ENCODE data around the gene FBLN1.

Gene FBLN1

GRCh38 chr22:45504373-45505341 is 2.0 kb downstream of the FBLN1 start:
- no peak for DNase-seq (ENCODE audit: low read depth in 1 of 2, low spot score in 1 of 2)

GRCh38 chr22:45505991-45506747 is 3.5 kb downstream of the FBLN1 start:
- DNase-seq (ENCODE audit: low read depth in 1 of 2, low spot score in 1 of 2) = no peak

DNA sequence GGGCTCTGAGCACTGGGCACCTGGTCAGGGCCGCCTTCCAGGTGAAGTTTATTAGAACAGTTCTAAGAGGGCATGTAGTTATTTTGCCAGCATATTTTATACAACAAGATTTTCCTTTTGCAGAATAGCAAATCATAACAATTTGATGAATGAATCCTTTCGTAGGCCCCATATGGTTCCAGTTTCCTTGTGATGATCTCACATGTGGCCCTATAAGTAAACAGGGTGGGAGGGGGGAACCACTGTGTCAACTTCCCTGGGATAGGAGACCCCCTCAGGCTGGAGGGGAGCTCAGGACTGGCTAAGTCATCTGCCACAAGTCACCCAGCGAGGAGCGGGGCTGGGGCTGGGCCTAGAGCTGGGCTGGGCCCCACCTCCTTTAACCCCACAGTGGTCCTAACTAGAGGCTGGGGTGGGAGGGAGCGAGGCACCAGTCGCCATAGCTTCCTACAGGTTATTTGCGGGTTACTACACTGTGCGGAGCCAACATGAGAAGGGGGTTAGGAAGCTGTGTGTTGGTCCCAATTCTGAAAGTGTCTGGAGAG is 4.2 kb downstream of the FBLN1 start:
- no peak for DNase-seq (ENCODE audit: low read depth in 1 of 2, low spot score in 1 of 2)

GRCh38 chr22:45507798-45508197 is 5.1 kb downstream of the FBLN1 start:
- DNase-seq (ENCODE audit: low read depth in 1 of 2, low spot score in 1 of 2) = no peak

GRCh38 chr22:45508814-45509213 is 6.1 kb downstream of the FBLN1 start:
- DNase-seq (ENCODE audit: low read depth in 1 of 2, low spot score in 1 of 2) = no peak

DNA sequence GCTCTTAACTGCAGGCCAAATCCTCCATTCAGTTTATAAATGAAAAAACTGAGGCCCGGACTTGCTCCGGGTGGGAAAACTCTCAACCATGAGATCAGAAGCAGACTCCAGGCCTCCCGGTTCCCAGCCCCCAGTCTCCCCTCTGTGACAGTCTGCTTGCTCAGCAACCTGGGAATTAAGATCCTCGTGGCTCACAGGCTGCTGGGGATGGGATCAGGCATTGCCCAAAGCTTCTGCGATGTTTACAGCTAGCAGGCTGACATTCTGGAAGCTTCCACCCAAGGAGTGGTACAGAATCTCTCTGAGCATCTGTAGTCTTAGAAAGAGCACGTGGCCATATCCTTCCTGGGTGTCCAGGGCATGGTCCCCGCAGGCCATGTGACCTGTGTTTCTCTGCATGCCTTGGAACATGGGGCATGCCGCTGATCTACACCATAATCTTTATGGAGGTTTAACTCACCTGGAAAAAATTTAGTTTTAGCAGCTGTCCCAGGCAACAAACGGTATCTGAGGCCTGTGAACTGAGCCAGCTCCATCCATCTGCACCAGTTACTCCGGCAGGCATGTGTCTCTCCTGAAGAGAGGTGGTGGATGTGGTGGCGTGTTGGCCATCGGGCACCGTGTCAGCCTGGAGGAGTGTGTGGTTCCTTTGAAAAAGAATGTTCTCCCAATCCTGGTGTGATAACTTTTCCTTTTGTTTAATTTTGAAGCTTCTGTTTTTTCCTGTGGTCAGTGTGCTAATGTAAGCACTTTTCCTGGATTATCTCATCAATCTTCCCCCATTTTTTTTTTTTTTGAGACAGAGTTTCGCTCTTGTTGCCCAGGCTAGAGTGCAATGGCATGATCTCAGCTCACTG is 7.9 kb downstream of the FBLN1 start:
- no peak for DNase-seq (ENCODE audit: low read depth in 1 of 2, low spot score in 1 of 2)

GRCh38 chr22:45511847-45512261 is 9.2 kb downstream of the FBLN1 start:
- no peak for DNase-seq (ENCODE audit: low read depth in 1 of 2, low spot score in 1 of 2)

GRCh38 chr22:45512363-45512762 is 9.7 kb downstream of the FBLN1 start:
- DNase-seq (ENCODE audit: low read depth in 1 of 2, low spot score in 1 of 2) = no peak

- no peak for DNase-seq (ENCODE audit: low read depth in 1 of 2, low spot score in 1 of 2)
Measured at GRCh38 chr22:45515676-45516075, 13.0 kb downstream of the FBLN1 start.

DNA sequence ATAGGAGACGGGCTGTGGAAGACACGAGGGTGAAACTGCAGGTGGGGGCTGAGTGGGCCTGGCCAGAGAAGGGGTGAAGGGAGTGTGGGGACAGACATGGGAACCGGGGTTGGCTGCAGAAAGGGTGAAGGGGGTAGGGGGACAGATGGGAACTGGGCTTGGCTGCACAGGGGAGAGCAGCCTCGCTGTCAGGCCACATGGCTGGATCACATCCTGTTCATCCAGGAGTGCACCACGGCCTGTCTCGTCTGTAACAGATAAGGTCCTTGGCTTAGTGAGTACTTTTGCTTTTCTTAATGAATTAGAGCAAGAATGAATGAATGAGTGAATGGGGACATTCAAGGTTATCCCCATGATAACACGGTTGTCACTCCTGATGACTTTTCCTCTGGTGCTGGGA is 13.5 kb downstream of the FBLN1 start:
- DNase-seq (ENCODE audit: low read depth in 1 of 2, low spot score in 1 of 2) = no peak

DNA sequence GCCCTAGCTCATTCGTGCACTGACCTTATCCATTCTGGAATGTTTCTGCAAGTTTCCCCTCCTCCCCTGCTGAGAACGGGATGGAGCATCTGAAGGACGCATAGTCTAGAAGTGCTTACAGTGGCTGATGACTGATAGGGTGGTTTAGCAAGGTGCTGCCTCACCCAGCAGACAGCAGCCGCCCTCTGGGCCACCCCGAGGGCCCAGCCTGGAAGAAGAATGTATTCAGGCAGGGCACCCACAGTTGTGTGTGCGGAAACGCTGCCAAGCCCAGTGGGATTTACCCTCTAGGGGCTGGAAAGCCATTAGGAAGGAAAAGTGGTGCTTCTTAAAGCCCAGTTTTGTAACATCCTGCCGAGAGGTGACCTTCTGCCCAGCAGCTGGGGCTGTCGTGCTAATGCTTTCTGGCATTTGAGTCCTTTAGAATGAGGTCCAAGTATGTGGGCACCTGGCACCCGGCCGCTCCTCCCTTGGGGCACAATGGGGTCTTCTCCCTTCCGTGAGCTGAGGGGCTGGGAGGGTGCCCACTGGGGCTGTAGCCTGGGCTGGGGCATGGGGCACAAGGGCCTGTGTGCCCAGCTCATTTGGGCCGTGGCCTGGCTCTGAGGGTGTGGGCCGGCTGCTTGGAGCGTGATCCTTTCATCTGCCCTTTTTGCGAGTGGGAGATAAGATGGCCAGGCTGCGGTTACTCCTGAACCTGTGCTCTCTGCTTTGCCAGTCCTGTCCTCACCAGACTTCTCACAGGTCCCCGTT is 14.4 kb downstream of the FBLN1 start:
- no peak for DNase-seq (ENCODE audit: low read depth in 1 of 2, low spot score in 1 of 2)

DNA sequence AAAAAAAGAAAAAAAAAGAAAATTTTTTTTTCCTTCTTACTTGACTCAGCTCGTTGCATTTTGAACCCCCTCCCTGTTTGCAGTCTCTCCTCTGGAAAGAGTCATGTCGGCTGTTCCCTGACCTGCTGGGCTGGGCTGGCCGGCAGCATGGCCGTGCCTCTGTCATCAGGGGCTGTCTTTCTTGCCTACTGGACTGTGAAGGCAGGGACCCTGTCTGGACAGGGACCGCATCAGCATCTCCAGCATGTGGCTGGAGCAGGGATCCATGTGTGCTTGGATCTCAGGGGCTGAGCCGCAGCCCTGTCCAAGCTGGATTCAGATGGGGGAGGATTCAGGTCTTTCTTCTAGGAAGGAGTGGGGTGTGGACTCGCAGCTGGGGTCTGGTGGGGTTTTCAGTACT is 15.5 kb downstream of the FBLN1 start:
- DNase-seq (ENCODE audit: low read depth in 1 of 2, low spot score in 1 of 2) = no peak

GRCh38 chr22:45518580-45518991 is 15.9 kb downstream of the FBLN1 start:
- no peak for DNase-seq (ENCODE audit: low read depth in 1 of 2, low spot score in 1 of 2)

DNA sequence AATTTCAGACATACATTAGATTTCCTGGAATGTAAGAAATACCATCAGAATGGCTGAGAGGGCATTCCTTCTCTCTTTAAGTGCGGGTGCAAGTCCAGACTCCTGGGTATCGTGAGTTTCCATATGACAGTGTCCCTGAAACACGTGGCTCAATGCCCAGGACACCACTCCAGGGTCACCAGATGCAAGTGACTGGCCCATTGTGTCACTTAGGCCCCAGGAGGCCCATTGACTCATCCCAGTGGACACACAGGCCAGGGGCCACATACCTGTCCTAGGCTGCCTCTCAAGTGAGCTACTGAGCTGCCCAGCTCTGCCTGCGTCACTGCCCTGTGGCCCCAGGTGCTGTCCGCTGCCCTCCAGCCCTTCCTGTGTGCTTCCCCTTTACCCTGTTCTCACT is 18.5 kb downstream of the FBLN1 start:
- no peak for DNase-seq (ENCODE audit: low read depth in 1 of 2, low spot score in 1 of 2)

DNA sequence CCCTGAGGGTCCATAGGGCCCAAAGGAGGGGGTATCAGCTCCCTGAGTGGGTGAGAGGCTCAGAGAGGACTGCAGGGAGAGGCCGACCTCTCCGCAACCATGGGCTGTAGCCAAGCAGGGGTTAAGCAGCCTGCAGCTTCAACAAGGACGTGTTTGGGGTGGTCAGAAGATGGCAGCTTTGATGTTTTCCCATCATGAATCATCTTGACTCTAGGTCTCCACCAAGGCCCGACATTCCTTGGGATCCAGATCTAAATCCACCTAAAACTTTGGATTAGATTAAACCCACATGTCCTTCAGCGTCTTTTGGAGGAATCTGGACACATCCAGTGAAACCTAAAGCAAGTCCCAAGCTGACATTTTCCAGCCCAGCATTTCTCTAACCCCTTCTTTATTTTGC is 19.8 kb downstream of the FBLN1 start:
- no peak for DNase-seq (ENCODE audit: low read depth in 1 of 2, low spot score in 1 of 2)

GRCh38 chr22:45524157-45524556 is 21.5 kb downstream of the FBLN1 start:
- DNase-seq (ENCODE audit: low read depth in 1 of 2, low spot score in 1 of 2) = no peak

DNA sequence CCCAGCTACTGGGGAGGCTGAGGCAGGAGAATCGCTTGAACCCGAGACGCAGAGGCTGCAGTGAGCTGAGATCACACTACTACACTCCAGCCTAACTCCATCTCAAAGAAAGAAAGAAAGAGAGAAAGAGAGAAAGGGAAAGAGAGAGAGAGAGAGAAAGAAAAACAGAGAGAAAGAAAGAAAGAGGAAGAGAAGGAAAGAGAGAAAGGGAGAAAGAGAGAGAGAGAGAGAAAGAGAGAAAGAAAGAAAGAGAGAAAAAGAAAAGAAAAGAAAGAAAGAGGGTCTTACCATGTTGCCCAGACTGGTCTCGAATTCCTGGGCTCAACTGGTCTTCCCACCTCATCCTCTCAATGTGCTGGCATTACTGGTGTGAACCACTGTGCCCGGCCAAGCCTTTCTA is 22.3 kb downstream of the FBLN1 start:
- DNase-seq (ENCODE audit: low read depth in 1 of 2, low spot score in 1 of 2) = no peak

- no peak for DNase-seq (ENCODE audit: low read depth in 1 of 2, low spot score in 1 of 2)
Measured at GRCh38 chr22:45525480-45525879, 22.8 kb downstream of the FBLN1 start.

GRCh38 chr22:45526281-45526680 is 23.6 kb downstream of the FBLN1 start:
- DNase-seq (ENCODE audit: low read depth in 1 of 2, low spot score in 1 of 2) = no peak

- DNase-seq (ENCODE audit: low read depth in 1 of 2, low spot score in 1 of 2) = no peak
Measured at GRCh38 chr22:45526768-45527360, 24.2 kb downstream of the FBLN1 start.
